Fibroblast of lung (primary cell): ENCODE results near the gene EPSTI1.

Experiments used
- EZH2 ChIP-seq: IDR thresholded peaks from 2 replicates; pipeline ENCODE4 v1.5.1; 2012; ENCODE audit warnings: low read length, control low read depth, mild to moderate bottlenecking; ENCODE audit errors: missing control alignments
- TF ChIP-seq, protein P1 (sequence below), 2 donors: IDR thresholded peaks in 1 of 2; conservative IDR thresholded peaks in 1 of 2; 1 replicate in 1 of 2; 2 replicates in 1 of 2; pipeline ENCODE4 v1.5.1; 2011 to 2012; ENCODE audit warnings: low read length in 2 of 2, control low read depth in 1 of 2, inconsistent platforms in 1 of 2, low read depth in 1 of 2, mild to moderate bottlenecking in 1 of 2

- TF ChIP-seq, protein P1, sequence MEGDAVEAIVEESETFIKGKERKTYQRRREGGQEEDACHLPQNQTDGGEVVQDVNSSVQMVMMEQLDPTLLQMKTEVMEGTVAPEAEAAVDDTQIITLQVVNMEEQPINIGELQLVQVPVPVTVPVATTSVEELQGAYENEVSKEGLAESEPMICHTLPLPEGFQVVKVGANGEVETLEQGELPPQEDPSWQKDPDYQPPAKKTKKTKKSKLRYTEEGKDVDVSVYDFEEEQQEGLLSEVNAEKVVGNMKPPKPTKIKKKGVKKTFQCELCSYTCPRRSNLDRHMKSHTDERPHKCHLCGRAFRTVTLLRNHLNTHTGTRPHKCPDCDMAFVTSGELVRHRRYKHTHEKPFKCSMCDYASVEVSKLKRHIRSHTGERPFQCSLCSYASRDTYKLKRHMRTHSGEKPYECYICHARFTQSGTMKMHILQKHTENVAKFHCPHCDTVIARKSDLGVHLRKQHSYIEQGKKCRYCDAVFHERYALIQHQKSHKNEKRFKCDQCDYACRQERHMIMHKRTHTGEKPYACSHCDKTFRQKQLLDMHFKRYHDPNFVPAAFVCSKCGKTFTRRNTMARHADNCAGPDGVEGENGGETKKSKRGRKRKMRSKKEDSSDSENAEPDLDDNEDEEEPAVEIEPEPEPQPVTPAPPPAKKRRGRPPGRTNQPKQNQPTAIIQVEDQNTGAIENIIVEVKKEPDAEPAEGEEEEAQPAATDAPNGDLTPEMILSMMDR (conservative IDR thresholded peaks at IDR 0.05 in 1 of 2, IDR thresholded peaks at IDR 0.05 in 1 of 2; ENCODE audit: low read depth in 1 of 2, low read length in 2 of 2), result no peak
- no peak for TF ChIP-seq EZH2
Observed at GRCh38 chr13:42973581-42973980, 18.5 kb downstream of the EPSTI1 start.
